PC-9 (cell line): Measurements from ENCODE around the gene SUSD3. TPM values are rescaled to one million over a fixed set of nuclear protein-coding genes. Genes with fewer than 3 reads are reported as not detected.

Experiments
- BruUV-seq: library from RNA; stranded (reverse); fragments of 400-500 nt; replicated peaks from 2 replicates; lab custom pipeline; 2021; lab: Mats Ljungman, UMichigan
- CTCF ChIA-PET: fragments of 300-600 bp; sonication (Branson Sonifier 250); formaldehyde crosslinking; loops from one replicate; lab custom pipeline; 2022; ENCODE audit warnings: antibody characterized with exemption; lab: Charles Lee
- POLR2A ChIA-PET: fragments of 300-600 bp; sonication (Branson Sonifier 250); formaldehyde crosslinking; loops from one replicate; lab custom pipeline; 2022; ENCODE audit warnings: antibody characterized with exemption; ENCODE audit not compliant: unreplicated experiment; lab: Charles Lee
- DNase-seq, 2 experiments: peaks; one replicate each; pipeline versions ENCODE4 v3.0.0 to v3.0.0-alpha.2; 2015 to 2022; ENCODE audit warnings: mixed read lengths in 1 of 2
- H2AFZ ChIP-seq: fragments of 200-600 bp; sonication (generic); 2 replicates; pipeline ENCODE4 v1.8.1; 2017; ENCODE audit warnings: antibody characterized with exemption
- H3F3A ChIP-seq: fragments of 200-600 bp; sonication (generic); 2 replicates; pipeline ENCODE4 v1.8.1; 2017; ENCODE audit warnings: antibody characterized with exemption, mild to moderate bottlenecking, low read depth; ENCODE audit not compliant: insufficient read depth
- H3K27ac ChIP-seq: fragments of 200-600 bp; sonication (generic); 2 replicates; pipeline ENCODE4 v1.6.1; 2016; ENCODE audit warnings: mixed run types
- H3K27me3 ChIP-seq: fragments of 200-600 bp; sonication (generic); 2 replicates; pipeline ENCODE4 v1.6.1; 2016; ENCODE audit warnings: low read depth, mixed run types; ENCODE audit not compliant: insufficient read depth
- H3K36me3 ChIP-seq: fragments of 200-600 bp; sonication (generic); 2 replicates; pipeline ENCODE4 v1.6.1; 2016; ENCODE audit warnings: low read depth, mixed run types
- H3K4me1 ChIP-seq: fragments of 200-600 bp; sonication (generic); replicated peaks from 2 replicates; pipeline ENCODE4 v1.6.1; 2016; ENCODE audit warnings: mixed run types; ENCODE audit not compliant: insufficient read depth
- H3K4me2 ChIP-seq: fragments of 200-600 bp; sonication (generic); 2 replicates; pipeline ENCODE4 v1.6.1; 2017; ENCODE audit warnings: mixed run types
- H3K4me3 ChIP-seq: fragments of 200-600 bp; sonication (generic); 2 replicates; pipeline ENCODE4 v1.6.1; 2016; ENCODE audit warnings: mixed run types
- H3K79me2 ChIP-seq: fragments of 200-600 bp; sonication (generic); 2 replicates; pipeline ENCODE4 v1.6.1; 2017; ENCODE audit warnings: low read depth, mixed run types
- H3K9me2 ChIP-seq: fragments of 200-600 bp; sonication (generic); 2 replicates; pipeline ENCODE4 v1.8.1; 2017; ENCODE audit warnings: mild to moderate bottlenecking; ENCODE audit not compliant: insufficient read depth
- H3K9me3 ChIP-seq: fragments of 200-600 bp; sonication (generic); 2 replicates; pipeline ENCODE4 v1.8.1; 2016; ENCODE audit warnings: low read depth; ENCODE audit not compliant: insufficient read depth
- H4K20me1 ChIP-seq: fragments of 200-600 bp; sonication (generic); 2 replicates; pipeline ENCODE4 v1.8.1; 2017; ENCODE audit not compliant: insufficient read depth
- EZH2 ChIP-seq: fragments of 200-600 bp; sonication (generic); IDR thresholded peaks from 2 replicates; pipeline ENCODE4 v1.8.0; 2017; ENCODE audit warnings: antibody characterized with exemption, low read depth
- intact Hi-C: fragments of 100-400 bp; cut with micrococcal nuclease; formaldehyde crosslinking; loops from one replicate; pipeline ENCODE4 v1.10.0; 2022; ENCODE audit not compliant: unreplicated experiment
- total RNA-seq: library from RNA; stranded (reverse); gene quantifications from 2 replicates; pipeline ENCODE4 v1.2.3, GENCODE V29; 2021
- TF ChIP-seq, protein P1 (sequence below): fragments of 200-600 bp; sonication (generic); conservative IDR thresholded peaks from 2 replicates; pipeline ENCODE4 v1.6.1; 2017; ENCODE audit warnings: mixed run types, antibody characterized with exemption, mild to moderate bottlenecking, moderate library complexity

Gene SUSD3
- total RNA-seq, 1 experiment from 2014 or later: 8.4 TPM

DNA sequence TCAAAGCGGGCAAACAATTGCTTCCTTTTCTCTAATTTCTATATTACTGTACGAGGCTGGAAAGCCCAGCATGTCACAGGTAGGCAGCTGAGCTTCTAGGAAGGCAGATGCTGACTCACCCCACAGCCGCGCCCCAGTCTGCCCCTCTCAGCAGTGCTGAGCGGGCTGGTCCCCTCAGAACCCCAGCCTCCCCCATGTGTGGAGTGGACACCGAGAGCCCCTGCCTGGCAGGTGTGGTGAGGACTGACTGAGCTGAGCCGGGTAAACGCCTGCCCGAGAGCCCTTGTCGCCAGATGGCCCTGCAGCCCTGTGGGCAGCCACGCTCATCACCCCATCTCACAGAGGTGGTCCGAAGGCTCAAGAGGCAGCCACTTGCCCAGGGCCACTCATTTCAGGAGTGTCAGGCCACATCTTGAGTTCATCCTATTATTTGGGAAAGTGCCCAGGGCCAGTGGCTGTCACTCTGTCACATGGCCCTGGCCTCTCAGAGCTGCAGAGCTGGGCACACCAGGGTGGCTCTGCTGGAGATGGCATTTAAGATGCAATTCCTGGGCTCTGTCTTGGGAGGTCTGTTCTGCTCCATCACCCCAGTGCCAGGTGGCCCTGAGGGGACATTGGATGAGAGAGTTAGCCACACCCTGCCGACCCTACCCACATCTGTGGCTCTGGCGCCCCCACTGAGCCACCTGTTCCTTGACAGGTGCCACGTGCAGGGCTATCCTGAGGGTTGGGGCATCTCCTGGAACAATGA, 50.0 kb downstream of the SUSD3 start:
- H3K79me2 ChIP-seq: peaks cover 82% of the 10 kb centered on the region
- BruUV-seq: no TSS peak
- H3K36me3 ChIP-seq: peaks cover 33% of the 10 kb centered on the region
- peaks cover 65% of the 10 kb centered on the region for H3K4me1 ChIP-seq
- H3K9me3 ChIP-seq: peaks cover 6% of the 10 kb centered on the region
- peaks cover 5% of the 10 kb centered on the region; the same call in 1 of the 2 replicates for H4K20me1 ChIP-seq
- peaks cover 53% of the 10 kb centered on the region for H3F3A ChIP-seq
- H3K4me2 ChIP-seq: no peak overlapping the region
- 0 out of 2 replicates have a peak overlapping the region, but pooled peaks have one; percentile 7 for H3K27ac ChIP-seq
- H3K27me3 ChIP-seq: no peaks in the 10 kb centered on the region
- ChIA-PET POLR2A (no interaction called here), CTCF (interaction anchor here (0.6 to 1.3 kb wide), 11 partner anchors 10 to 457 kb away, joined by 3 to 9 read pairs (median 4); partner anchors contain the start of gene CARD19)
- no peak for TF ChIP-seq EZH2
- TF ChIP-seq, protein P1, sequence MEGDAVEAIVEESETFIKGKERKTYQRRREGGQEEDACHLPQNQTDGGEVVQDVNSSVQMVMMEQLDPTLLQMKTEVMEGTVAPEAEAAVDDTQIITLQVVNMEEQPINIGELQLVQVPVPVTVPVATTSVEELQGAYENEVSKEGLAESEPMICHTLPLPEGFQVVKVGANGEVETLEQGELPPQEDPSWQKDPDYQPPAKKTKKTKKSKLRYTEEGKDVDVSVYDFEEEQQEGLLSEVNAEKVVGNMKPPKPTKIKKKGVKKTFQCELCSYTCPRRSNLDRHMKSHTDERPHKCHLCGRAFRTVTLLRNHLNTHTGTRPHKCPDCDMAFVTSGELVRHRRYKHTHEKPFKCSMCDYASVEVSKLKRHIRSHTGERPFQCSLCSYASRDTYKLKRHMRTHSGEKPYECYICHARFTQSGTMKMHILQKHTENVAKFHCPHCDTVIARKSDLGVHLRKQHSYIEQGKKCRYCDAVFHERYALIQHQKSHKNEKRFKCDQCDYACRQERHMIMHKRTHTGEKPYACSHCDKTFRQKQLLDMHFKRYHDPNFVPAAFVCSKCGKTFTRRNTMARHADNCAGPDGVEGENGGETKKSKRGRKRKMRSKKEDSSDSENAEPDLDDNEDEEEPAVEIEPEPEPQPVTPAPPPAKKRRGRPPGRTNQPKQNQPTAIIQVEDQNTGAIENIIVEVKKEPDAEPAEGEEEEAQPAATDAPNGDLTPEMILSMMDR: no peak
- no peak overlapping the region for H2AFZ ChIP-seq
- H3K9me2 ChIP-seq: no peaks in the 10 kb centered on the region
- intact Hi-C loops: loop anchor here (1.0 to 2.0 kb wide), 3 partner anchors 46 to 852 kb away; no protein-coding TSS in a partner anchor
- H3K4me3 ChIP-seq: no peak overlapping the region
- no peak for DNase-seq

- CTCF ChIA-PET: no interaction called here
- H3K27ac ChIP-seq: peak overlapping the region; percentile 97
- BruUV-seq: no TSS peak
- intact Hi-C loops: loop anchor here (5.0 kb wide), 3 partner anchors 138 to 343 kb away; partner anchors contain the start of genes FAM120A and FAM120AOS
- no peak overlapping the region for H3K4me3 ChIP-seq
- no peaks in the 10 kb centered on the region for H3K27me3 ChIP-seq
- H3K9me3 ChIP-seq: no peaks in the 10 kb centered on the region
- peaks cover 70% of the 10 kb centered on the region for H3F3A ChIP-seq
- H3K79me2 ChIP-seq: peaks cover 63% of the 10 kb centered on the region
- TF ChIP-seq EZH2: no peak
- TF ChIP-seq, protein P1: no peak
- 0 out of 2 replicates have a peak, but pooled peaks cover 15% of the 10 kb centered on the region for H3K36me3 ChIP-seq
- no peak overlapping the region for H2AFZ ChIP-seq
- no peaks in the 10 kb centered on the region for H3K9me2 ChIP-seq
- H3K4me2 ChIP-seq: peak overlapping the region; percentile 69
- peaks cover 77% of the 10 kb centered on the region for H3K4me1 ChIP-seq
- no peak for DNase-seq
- no peaks in the 10 kb centered on the region for H4K20me1 ChIP-seq
- POLR2A ChIA-PET: no interaction called here
Observed at GRCh38 chr9:93110311-93110855, 51.9 kb downstream of the SUSD3 start.

DNA sequence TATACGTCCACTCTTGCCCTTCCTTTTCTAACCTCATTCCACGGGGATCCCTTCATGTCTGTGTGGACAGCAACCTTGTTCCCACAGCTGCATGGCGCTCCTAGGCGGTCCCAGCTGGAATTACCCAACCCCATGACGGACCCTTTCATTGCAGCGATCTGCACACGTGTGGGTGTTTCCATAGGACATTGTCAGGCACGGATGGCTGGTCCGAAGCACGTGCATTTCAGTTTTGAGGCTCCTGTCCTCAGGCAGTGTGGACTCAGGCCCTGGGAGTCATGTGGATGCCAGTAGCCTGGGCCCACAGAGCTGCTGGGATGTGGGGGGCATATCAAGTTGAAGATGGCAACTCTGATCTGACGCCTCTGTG, 52.5 kb downstream of the SUSD3 start:
- peaks cover 77% of the 10 kb centered on the region for H3K4me1 ChIP-seq
- no peaks in the 10 kb centered on the region for H3K9me2 ChIP-seq
- H2AFZ ChIP-seq: no peak overlapping the region
- H3F3A ChIP-seq: peaks cover 70% of the 10 kb centered on the region
- peak overlapping the region; percentile 97 for H3K27ac ChIP-seq
- H3K4me2 ChIP-seq: peak overlapping the region; percentile 69
- intact Hi-C loops: loop anchor here (1.0 to 5.0 kb wide), 4 partner anchors 112 to 344 kb away; partner anchors contain the start of genes FAM120A and FAM120AOS
- ChIA-PET POLR2A (no interaction called here), CTCF (interaction anchor here (1.2 kb wide), 1 partner anchor 43 kb away, joined by 3 read pairs; no protein-coding TSS in a partner anchor)
- no peak for DNase-seq
- H3K79me2 ChIP-seq: peaks cover 57% of the 10 kb centered on the region
- no TSS peak for BruUV-seq
- H3K9me3 ChIP-seq: no peaks in the 10 kb centered on the region
- no peak overlapping the region; the same call in 1 of the 2 replicates for H3K4me3 ChIP-seq
- TF ChIP-seq, protein P1: no peak
- no peak for TF ChIP-seq EZH2
- no peaks in the 10 kb centered on the region for H3K27me3 ChIP-seq
- no peaks in the 10 kb centered on the region for H4K20me1 ChIP-seq
- 0 out of 2 replicates have a peak, but pooled peaks cover 15% of the 10 kb centered on the region for H3K36me3 ChIP-seq
